ENCODE data around the gene ARHGAP8.

The ARHGAP8 gene

DNA sequence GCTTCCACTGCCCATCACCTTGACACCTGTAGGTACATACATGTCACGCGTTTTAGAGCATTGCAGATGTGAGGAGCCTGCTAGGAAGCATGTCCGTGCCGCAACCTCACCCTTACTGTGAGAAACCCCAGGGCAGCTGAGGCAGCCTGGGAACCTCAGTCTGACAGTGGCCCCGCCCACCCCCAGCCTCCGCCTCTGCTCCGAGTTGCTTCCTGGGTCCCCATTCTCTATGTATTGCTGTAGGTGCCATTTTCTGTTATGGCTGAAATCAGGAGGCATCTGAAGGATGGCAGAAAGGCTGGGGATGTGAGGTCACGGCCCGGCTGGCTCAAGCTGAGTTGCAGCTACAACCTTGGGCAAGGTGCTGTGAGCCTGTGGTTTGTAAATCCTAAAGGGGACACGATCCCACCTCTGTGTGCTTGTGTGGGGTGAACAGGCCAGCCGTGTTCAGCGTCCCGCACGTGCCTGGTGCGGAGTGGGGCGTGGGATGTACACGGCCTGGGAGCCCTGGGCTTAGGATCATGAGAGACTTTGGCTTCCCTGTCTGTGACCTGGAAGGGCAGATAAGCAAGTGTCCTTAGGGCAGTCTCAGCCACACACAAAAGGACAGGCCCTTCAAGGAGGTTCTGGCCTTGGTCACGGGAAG lies 154.7 kb downstream of the ARHGAP8 start:
- DNase-seq (ENCODE audit: low read depth in 2 of 2), result no peak

- no peak for DNase-seq (ENCODE audit: low read depth in 2 of 2)
Observed at GRCh38 chr22:44907765-44908737, 155.7 kb downstream of the ARHGAP8 start.

- no peak for DNase-seq (ENCODE audit: low read depth in 2 of 2)
Observed at GRCh38 chr22:44909241-44909640, 156.9 kb downstream of the ARHGAP8 start.

Data from stimulated activated CD8-positive, alpha-beta memory T cell treated with anti-CD3 and anti-CD28 coated beads, Interleukin-2, amount 100 ng/mL, for 48 hours (primary cell).